Activated CD4-positive, alpha-beta T cell treated with anti-CD3 and anti-CD28 coated beads, Interleukin-2, amount 10 ng/mL, durations not matched to agents 7 days and 5 days (primary cell): ENCODE data around the gene ZNF605. TPM values are rescaled to one million over a fixed set of nuclear protein-coding genes. Genes with fewer than 3 reads are reported as not detected.
"Not testable (repeated sequence)": the region's sequence is repeated elsewhere in the genome, so short reads cannot be mapped to it uniquely, and the experiment has no call there.

Experiments used
- CTCF ChIA-PET: fragments of 350-600 bp; sonication (Branson Sonifier 250); formaldehyde crosslinking; loops from one replicate; lab custom pipeline; 2021; ENCODE audit warnings: antibody characterized with exemption; lab: Charles Lee
- POLR2A ChIA-PET: fragments of 350-600 bp; sonication (Branson Sonifier 250); formaldehyde crosslinking; loops from one replicate; lab custom pipeline; 2021; ENCODE audit warnings: antibody characterized with exemption; lab: Charles Lee
- DNase-seq: peaks from one replicate; pipeline ENCODE4 v3.0.0-alpha.2; 2020
- H3K27ac Mint-ChIP-seq: one replicate; pipeline ENCODE4 v1.8.0; 2021; ENCODE audit warnings: mild to moderate bottlenecking, moderate library complexity, mixed read lengths
- H3K27me3 Mint-ChIP-seq: one replicate; pipeline ENCODE4 v1.8.0; 2021; ENCODE audit warnings: mixed read lengths
- H3K36me3 Mint-ChIP-seq: one replicate; pipeline ENCODE4 v1.8.0; 2021; ENCODE audit warnings: low read depth, mixed read lengths
- H3K4me1 Mint-ChIP-seq: one replicate; pipeline ENCODE4 v1.8.0; 2021; ENCODE audit warnings: mixed read lengths
- H3K4me3 Mint-ChIP-seq: one replicate; pipeline ENCODE4 v1.8.0; 2021; ENCODE audit warnings: mild to moderate bottlenecking, moderate library complexity, mixed read lengths
- H3K9me3 Mint-ChIP-seq: one replicate; pipeline ENCODE4 v1.8.0; 2021; ENCODE audit warnings: mixed read lengths
- total RNA-seq, 2 experiments: library from RNA; stranded (reverse); gene quantifications; one replicate each; pipeline ENCODE4 v1.2.3, GENCODE V29; 2021

ZNF605 gene
- total RNA-seq, 2 experiments from 2014 or later = 11.5 to 12.4 TPM

DNA sequence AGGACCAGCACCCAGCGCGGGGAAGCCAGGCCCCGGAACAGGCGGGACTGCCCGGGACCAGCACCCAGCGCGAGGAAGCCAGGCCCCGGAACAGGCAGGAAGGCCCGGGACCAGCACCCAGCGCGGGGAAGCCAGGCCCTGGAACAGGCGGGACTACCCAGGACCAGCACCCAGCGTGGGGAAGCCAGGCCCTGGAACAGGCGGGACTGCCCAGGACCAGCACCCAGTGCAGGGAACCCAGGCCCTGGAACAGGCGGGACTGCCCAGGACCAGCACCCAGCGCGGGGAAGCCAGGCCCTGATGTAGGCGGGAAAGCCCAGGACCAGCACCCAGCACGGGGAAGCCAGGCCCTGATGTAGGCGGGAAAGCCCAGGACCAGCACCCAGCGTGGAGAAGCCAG is 81.5 kb downstream of the ZNF605 start:
- CTCF ChIA-PET, DNase-seq, POLR2A ChIA-PET, H3K27me3 Mint-ChIP-seq, H3K4me3 Mint-ChIP-seq, H3K27ac Mint-ChIP-seq, H3K9me3 Mint-ChIP-seq: not testable (repeated sequence)
- Mint-ChIP-seq H3K36me3 (peaks cover 53% of the 10 kb centered on the region), H3K4me1 (peaks cover 33% of the 10 kb centered on the region)

DNA sequence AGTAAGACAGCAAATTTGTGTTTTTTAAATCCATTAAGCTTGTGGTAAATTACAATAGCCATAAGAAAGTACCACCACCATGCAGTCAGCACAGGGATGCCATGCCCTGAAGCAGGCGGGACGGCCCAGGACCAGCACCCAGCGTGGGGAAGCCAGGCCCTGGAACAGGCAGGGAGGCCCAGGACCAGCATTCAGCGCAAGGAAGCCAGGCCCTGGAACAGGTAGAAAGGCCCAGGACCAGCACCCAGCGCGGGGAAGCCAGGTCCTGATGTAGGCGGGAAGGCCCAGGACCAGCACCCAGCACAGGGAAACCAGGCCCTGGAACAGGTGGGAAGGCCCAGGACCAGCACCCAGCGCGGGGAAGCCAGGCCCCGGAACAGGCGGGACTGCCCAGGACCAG is 81.9 kb downstream of the ZNF605 start:
- peaks cover 55% of the 10 kb centered on the region for H3K36me3 Mint-ChIP-seq

DNA sequence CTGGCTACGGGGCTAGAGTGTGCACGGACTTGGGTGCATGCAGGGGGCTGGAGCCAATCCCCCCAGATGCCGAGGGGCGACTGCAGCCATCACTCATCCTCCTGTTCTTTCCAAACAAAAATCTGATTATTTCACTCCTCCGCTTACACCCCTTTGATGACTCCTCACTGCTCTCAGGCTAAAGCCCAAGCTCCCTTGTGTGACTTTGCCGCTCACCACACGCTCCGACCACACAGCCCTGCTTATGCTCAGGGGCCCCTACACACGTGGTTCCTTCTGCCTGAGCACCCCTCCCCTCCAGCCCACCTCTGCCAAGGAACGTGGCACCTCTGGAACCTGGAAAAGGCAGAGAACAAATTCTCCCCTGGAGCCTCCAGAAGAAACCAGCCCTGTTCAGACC is 82.4 kb downstream of the ZNF605 start:
- H3K4me3 Mint-ChIP-seq = peak overlapping the region; percentile 34
- no peak for DNase-seq
- CTCF ChIA-PET = interaction anchor here (0.6 to 1.4 kb wide), 4 partner anchors 25 to 162 kb away, joined by 3 to 7 read pairs (median 5); no protein-coding TSS in a partner anchor
- peak overlapping the region; percentile 85 for H3K27ac Mint-ChIP-seq
- H3K27me3 Mint-ChIP-seq = no peaks in the 10 kb centered on the region
- H3K36me3 Mint-ChIP-seq = peaks cover 57% of the 10 kb centered on the region
- POLR2A ChIA-PET = no interaction called here
- no peaks in the 10 kb centered on the region for H3K9me3 Mint-ChIP-seq
- peaks cover 36% of the 10 kb centered on the region for H3K4me1 Mint-ChIP-seq

More for the DNA sequence above, 81.9 kb downstream of the ZNF605 start:
- H3K4me1 Mint-ChIP-seq = peaks cover 35% of the 10 kb centered on the region
- H3K4me3 Mint-ChIP-seq = no peak overlapping the region
- CTCF ChIA-PET = interaction anchor here (0.9 to 1.4 kb wide), 2 partner anchors 26 to 30 kb away, joined by 3 to 7 read pairs; no protein-coding TSS in a partner anchor
- H3K27ac Mint-ChIP-seq = peak overlapping the region; percentile 85
- H3K9me3 Mint-ChIP-seq = no peaks in the 10 kb centered on the region
- POLR2A ChIA-PET = no interaction called here
- no peaks in the 10 kb centered on the region for H3K27me3 Mint-ChIP-seq
- no peak for DNase-seq

DNA sequence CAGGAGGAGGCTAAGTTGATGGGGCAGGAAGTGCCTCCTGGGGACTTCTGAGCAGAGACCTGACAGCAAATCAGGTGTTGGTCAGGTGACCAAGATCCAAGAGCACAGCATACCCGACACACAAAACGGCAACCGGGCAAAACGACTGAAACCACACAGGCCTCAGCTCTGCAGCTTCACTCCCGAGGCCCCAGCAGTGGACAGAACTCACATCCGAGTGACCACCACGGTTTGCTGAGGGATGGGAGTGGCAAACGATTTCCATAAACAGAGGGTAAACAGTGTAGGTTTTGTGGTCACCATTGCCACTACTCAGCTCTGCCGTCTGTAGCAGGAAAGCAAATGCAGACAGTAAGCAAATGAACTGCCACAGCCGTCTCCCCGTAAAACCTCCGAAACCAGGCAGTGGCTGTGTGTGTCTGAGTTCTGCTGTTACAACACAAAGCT is 83.1 kb downstream of the ZNF605 start:
- Mint-ChIP-seq H3K27me3 (no peaks in the 10 kb centered on the region), H3K4me3 (peak overlapping the region; percentile 55), H3K36me3 (peaks cover 61% of the 10 kb centered on the region), H3K4me1 (peaks cover 37% of the 10 kb centered on the region), H3K9me3 (no peaks in the 10 kb centered on the region), H3K27ac (peak overlapping the region; percentile 92)
- peak; percentile 59 for DNase-seq
- POLR2A ChIA-PET = no interaction called here
- CTCF ChIA-PET = interaction anchor here (0.6 to 1.4 kb wide), 5 partner anchors 8 to 162 kb away, joined by 3 to 7 read pairs (median 5); no protein-coding TSS in a partner anchor

DNA sequence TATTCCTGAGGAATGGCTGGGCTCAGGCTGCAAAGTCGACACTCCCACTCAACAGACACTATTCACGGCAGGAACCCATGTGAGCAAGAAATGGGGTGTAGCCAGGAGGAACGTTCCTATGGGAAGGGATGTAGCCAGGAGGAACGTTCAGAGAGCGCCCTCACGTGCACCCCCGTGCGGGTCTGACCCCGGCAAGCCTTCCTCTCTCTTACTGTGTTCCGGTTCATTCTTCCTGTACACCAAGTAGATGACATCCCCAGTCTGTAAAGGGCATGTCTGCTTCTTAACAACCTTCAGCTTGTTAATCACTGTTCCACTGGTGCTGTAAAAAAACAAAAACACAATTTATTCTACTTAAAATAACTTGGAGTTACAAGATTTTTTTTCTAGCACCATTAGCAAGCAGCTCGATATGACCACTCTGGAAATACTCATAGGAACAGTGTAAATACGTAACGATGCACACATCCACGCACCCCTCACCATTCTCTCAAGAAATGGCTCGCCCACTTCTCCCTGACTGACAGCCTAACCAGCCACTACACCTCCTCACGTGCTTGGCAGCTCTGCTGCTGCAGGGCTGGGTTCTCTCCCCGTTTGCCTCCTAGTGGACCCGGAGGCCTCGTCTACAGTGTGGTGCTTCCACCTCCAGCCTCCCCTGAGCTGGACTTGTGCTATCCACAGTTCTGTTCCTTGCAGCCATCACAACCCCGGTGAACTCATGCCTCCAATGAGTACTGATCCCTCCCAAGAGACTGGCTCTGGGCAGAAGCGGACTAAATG is 83.8 kb downstream of the ZNF605 start:
- no peaks in the 10 kb centered on the region for H3K27me3 Mint-ChIP-seq
- ChIA-PET POLR2A (no interaction called here), CTCF (interaction anchor here (1.3 kb wide), 1 partner anchor 9 kb away, joined by 4 read pairs; no protein-coding TSS in a partner anchor)
- peaks cover 63% of the 10 kb centered on the region for H3K36me3 Mint-ChIP-seq
- peak overlapping the region; percentile 55 for H3K4me3 Mint-ChIP-seq
- H3K27ac Mint-ChIP-seq = peak overlapping the region; percentile 92
- no peak for DNase-seq
- no peaks in the 10 kb centered on the region for H3K9me3 Mint-ChIP-seq
- peaks cover 41% of the 10 kb centered on the region for H3K4me1 Mint-ChIP-seq

DNA sequence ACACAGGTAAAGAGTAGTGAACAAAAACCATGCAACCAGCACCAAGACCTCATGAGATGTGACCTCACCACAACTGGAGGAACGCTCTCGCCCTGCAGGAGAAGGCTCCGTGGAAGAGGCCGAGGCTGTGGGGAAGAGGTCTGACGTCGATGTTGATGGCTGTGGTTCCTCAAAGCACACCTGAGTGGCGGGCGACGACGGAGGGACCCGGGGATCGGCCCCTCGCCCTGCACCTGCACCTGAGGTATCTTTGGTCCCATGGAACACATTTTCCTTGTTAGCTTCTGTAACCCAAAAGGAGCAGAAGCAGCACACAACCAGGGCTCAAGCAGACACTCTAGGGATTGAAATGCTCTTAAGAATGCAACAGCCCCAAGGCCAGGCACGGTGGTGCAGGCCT is 86.6 kb downstream of the ZNF605 start:
- Mint-ChIP-seq H3K27ac (no peak overlapping the region), H3K4me1 (peaks cover 48% of the 10 kb centered on the region), H3K4me3 (no peak overlapping the region), H3K9me3 (no peaks in the 10 kb centered on the region), H3K27me3 (no peaks in the 10 kb centered on the region), H3K36me3 (peaks cover 67% of the 10 kb centered on the region)
- ChIA-PET POLR2A (no interaction called here), CTCF (interaction anchor here (1.1 kb wide), 1 partner anchor 106 kb away, joined by 3 read pairs; no protein-coding TSS in a partner anchor)
- DNase-seq = no peak

Other genes starting within 250 kb of the ZNF605 start
- 10 to 100 TPM; 46.4 to 48.7 TPM for gene PGAM5, start 245.5 kb downstream of the ZNF605 start, total RNA-seq
- 10 to 100 TPM; 86.6 to 95.5 TPM for gene ANKLE2, start 194.5 kb downstream of the ZNF605 start, total RNA-seq
- gene GOLGA3, start 127.4 kb downstream of the ZNF605 start, total RNA-seq = 10 to 100 TPM; 43.9 to 51.4 TPM
- 10 to 100 TPM; 71.4 to 88.9 TPM for gene CHFR, start 68.7 kb downstream of the ZNF605 start, total RNA-seq
- 10 to 100 TPM; 14.0 to 20.2 TPM for gene ZNF26, start 30.1 kb upstream of the ZNF605 start, total RNA-seq
- gene ZNF84, start 81.2 kb upstream of the ZNF605 start, total RNA-seq = 10 to 100 TPM; 22.7 to 23.6 TPM
- 10 to 100 TPM; 14.6 to 16.2 TPM for gene ZNF140, start 124.6 kb upstream of the ZNF605 start, total RNA-seq
- gene ZNF891, start 174.0 kb upstream of the ZNF605 start, total RNA-seq = 1 to 10 TPM; 2.7 to 3.1 TPM
- gene ZNF10, start 174.3 kb upstream of the ZNF605 start, total RNA-seq = 1 to 10 TPM; 6.0 to 6.3 TPM
- 10 to 100 TPM; 22.1 to 23.4 TPM for gene ZNF268, start 225.2 kb upstream of the ZNF605 start, total RNA-seq